Measurements from ENCODE around the gene IPMK.
"Not testable (repeated sequence)": the region's sequence is repeated elsewhere in the genome, so short reads cannot be mapped to it uniquely, and the experiment has no call there.

DNA sequence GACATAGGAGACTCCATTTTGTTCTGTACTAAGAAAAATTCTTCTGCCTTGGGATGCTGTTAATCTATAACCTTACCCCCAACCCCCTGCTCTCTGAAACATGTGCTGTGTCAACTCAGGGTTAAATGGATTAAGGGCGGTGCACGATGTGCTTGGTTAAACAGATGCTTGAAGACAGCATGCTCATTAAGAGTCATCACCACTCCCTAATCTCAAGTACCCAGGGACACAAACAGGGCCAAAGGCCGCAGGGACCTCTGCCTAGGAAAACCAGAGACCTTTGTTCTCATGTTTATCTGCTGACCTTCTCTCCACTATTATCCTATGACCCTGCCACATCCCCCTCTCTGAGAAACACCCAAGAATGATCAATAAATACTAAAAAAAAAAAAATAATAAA lies 23.0 kb downstream of the IPMK start:
- TF ChIP-seq CTCF (IDR thresholded peaks at IDR 0.05; ENCODE audit: borderline replicate concordance, extremely low read depth, low read length, poor library complexity, severe bottlenecking); EZH2 (IDR thresholded peaks at IDR 0.05; ENCODE audit: borderline replicate concordance, low read depth, low read length, severe bottlenecking): not testable (repeated sequence)

All from DND-41 (cell line).